ENCODE measurements around the gene CLDN8.

Gene CLDN8

DNA sequence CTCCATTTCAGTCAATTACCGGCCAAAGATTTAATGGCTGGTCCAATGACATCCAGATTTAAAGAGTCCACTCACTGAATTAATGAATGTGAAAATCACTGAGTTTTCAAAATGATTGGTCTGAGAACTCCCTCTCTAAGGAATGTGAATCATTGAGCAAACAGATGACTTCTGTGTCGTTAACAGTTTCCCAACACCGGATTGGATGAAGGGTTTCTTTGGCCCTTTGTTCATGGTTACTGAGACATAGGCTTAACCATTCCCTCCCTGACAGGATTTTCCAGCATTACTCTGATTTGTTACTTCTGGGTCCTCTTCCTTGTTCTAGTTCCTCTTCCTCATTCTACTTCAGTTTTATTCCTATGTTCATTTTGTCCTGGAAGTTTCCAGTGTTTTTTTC is 47.8 kb downstream of the CLDN8 start:
- TF ChIP-seq Cebpa-rat (IDR thresholded peaks at IDR 0.05) = no peak
- H3K36me3 ChIP-seq = no peaks in the 10 kb centered on the region
- H3K4me3 ChIP-seq = no peak overlapping the region
- H3K9ac ChIP-seq = no peak overlapping the region
- no peak overlapping the region for H3K27ac ChIP-seq
- H4K20me1 ChIP-seq = no peaks in the 10 kb centered on the region
- H3K4me1 ChIP-seq = no peaks in the 10 kb centered on the region
- no peaks in the 10 kb centered on the region for H3K27me3 ChIP-seq
- no peaks in the 10 kb centered on the region for H3K9me3 ChIP-seq (replicated peaks in 1 of 11)
- H3K4me2 ChIP-seq = no peak overlapping the region

DNA sequence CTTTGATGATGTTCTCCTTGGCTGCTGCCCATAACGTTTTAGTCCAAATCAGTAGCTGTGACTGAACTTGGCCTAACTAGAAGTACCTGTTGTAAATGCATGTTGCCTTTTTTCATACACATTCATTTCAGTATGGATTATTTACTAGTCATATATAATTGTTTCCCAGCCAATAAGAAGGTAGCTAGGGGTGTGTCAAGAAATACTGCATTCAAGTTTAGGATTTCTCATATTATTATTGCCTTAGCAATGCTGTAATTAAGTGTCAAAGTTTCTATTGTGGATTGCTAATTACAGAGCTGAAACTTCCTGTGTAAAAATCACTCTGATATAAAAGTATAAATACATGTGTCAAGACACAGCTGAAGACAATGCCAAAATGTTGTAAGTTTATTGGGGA is 49.2 kb downstream of the CLDN8 start, which contains the start of gene CLDN17:
Gene CLDN17 (minus strand): TSS at position 101 of the 400 bp plus-strand sequence. CDS start 188 bp downstream, outside the sequence.
- Histone ChIP-seq H3K4me2 (no peak within 1 kb of the TSS), H3K9me3 (replicated peaks in 1 of 11) (no peaks in the 10 kb centered on the region), H3K36me3 (no peaks in the 10 kb centered on the region), H3K27ac (no peak within 1 kb of the TSS), H4K20me1 (no peaks in the 10 kb centered on the region), H3K4me1 (no peaks in the 10 kb centered on the region), H3K9ac (no peak within 1 kb of the TSS), H3K27me3 (no peaks in the 10 kb centered on the region), H3K4me3 (no peak within 1 kb of the TSS)
- no peak for TF ChIP-seq Cebpa-rat (IDR thresholded peaks at IDR 0.05)

DNA sequence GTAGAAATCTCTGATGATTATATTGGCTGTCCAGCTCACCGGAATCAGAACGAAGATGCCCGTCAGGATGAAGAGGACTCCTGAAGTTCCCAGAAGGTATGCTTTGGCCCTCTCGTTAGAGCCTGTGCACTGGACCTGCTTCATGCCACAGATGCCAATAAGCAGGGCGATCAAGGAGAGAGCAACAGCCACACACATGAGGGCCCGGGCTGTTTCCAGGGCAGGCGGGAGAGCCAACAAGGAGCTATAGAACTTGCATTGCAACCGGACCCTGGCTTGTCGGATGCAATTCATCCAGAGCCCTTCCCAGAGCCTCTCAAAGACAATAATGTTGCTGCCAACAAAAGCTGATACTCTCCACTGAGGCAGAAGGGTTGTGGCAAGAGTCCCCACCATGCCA is 49.7 kb downstream of the CLDN8 start:
- H3K4me1 ChIP-seq = no peaks in the 10 kb centered on the region
- no peak overlapping the region for H3K27ac ChIP-seq
- no peaks in the 10 kb centered on the region for H3K9me3 ChIP-seq (replicated peaks in 1 of 11)

DNA sequence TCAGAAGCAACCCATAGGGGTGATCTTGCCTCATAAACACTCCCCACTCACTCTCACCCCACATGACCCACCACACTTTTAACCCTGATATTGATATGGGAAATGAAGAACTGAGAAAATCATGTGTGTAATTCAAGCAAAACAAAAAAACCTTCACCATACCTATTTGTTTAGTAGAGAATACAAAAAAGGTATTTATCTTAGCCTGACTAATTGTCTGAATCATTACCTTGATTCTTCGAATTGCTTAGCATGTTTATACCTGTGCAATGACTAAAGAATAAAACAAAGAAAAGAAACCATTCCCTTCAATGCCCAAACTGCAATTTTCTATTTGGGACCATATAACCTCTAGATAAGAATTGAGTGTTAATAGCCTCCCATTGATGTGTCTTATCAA is 51.1 kb downstream of the CLDN8 start:
- H3K27ac ChIP-seq = no peak overlapping the region
- TF ChIP-seq Cebpa-rat (IDR thresholded peaks at IDR 0.05) = no peak

More for the DNA sequence above, 49.7 kb downstream of the CLDN8 start:
- H3K4me3 ChIP-seq = no peak overlapping the region
- H3K9ac ChIP-seq = no peak overlapping the region
- H3K27me3 ChIP-seq = no peaks in the 10 kb centered on the region
- no peaks in the 10 kb centered on the region for H4K20me1 ChIP-seq
- H3K36me3 ChIP-seq = no peaks in the 10 kb centered on the region
- H3K4me2 ChIP-seq = no peak overlapping the region
- TF ChIP-seq Cebpa-rat (IDR thresholded peaks at IDR 0.05) = no peak

More for the DNA sequence above, 51.1 kb downstream of the CLDN8 start:
- H3K4me3 ChIP-seq = no peak overlapping the region
- H3K27me3 ChIP-seq = no peaks in the 10 kb centered on the region
- no peaks in the 10 kb centered on the region for H4K20me1 ChIP-seq
- H3K4me1 ChIP-seq = no peaks in the 10 kb centered on the region
- no peak overlapping the region for H3K9ac ChIP-seq
- no peak overlapping the region for H3K4me2 ChIP-seq
- no peaks in the 10 kb centered on the region for H3K36me3 ChIP-seq
- H3K9me3 ChIP-seq (replicated peaks in 1 of 11) = no peaks in the 10 kb centered on the region
